SK-N-SH treated with all-trans-retinoic acid at 6 μM for 48 hours (cell line): ENCODE results near the gene ATP4B.

Source experiments
- ATAC-seq: fragments of 200-7000 bp; cut with Tn5 transposase; 3 replicates; pipeline ENCODE4 v1.9.1; 2020; ENCODE audit warnings: mild to moderate bottlenecking, moderate library complexity
- ARNTL ChIP-seq: fragments of 450-650 bp; formaldehyde crosslinking; IDR thresholded peaks from 2 replicates; pipeline ENCODE4 v1.5.0; 2020; ENCODE audit warnings: low read depth, mild to moderate bottlenecking, moderate library complexity, borderline replicate concordance
- BACH2 ChIP-seq: fragments of 250-450 bp; sonication (Bioruptor Pico); IDR thresholded peaks from 2 replicates; pipeline ENCODE4 v1.9.0; 2021; ENCODE audit warnings: mild to moderate bottlenecking, borderline replicate concordance
- CSDC2 ChIP-seq: fragments of 250-450 bp; sonication (Bioruptor Pico); IDR thresholded peaks from 2 replicates; pipeline ENCODE4 v1.5.0; 2020; ENCODE audit warnings: mild to moderate bottlenecking, moderate library complexity
- ESRRG ChIP-seq: fragments of 250-450 bp; sonication (Bioruptor Pico); IDR thresholded peaks from 2 replicates; pipeline ENCODE4 v1.6.1; 2021; ENCODE audit warnings: mild to moderate bottlenecking
- GLIS3 ChIP-seq: fragments of 250-450 bp; sonication (Bioruptor Pico); IDR thresholded peaks from 2 replicates; pipeline ENCODE4 v1.5.0; 2020; ENCODE audit warnings: mild to moderate bottlenecking, moderate library complexity
- ISL1 ChIP-seq: fragments of 250-450 bp; sonication (Bioruptor Pico); IDR thresholded peaks from 2 replicates; pipeline ENCODE4 v2.1.2; 2022; ENCODE audit warnings: mild to moderate bottlenecking, moderate library complexity
- OSR1 ChIP-seq: fragments of 250-450 bp; sonication (Bioruptor Pico); IDR thresholded peaks from 2 replicates; pipeline ENCODE4 v1.8.0; 2022; ENCODE audit warnings: moderate library complexity, mild to moderate bottlenecking, inconsistent platforms
- PPARA ChIP-seq: fragments of 250-450 bp; sonication (Bioruptor Pico); IDR thresholded peaks from 2 replicates; pipeline ENCODE4 v1.5.0; 2020; ENCODE audit warnings: mild to moderate bottlenecking, borderline replicate concordance
- RARB ChIP-seq: fragments of 250-450 bp; sonication (Bioruptor Pico); IDR thresholded peaks from 2 replicates; pipeline ENCODE4 v1.8.0; 2021; ENCODE audit warnings: mild to moderate bottlenecking, moderate library complexity
- SNAI2 ChIP-seq: fragments of 250-450 bp; sonication (Bioruptor Pico); IDR thresholded peaks from 2 replicates; pipeline ENCODE4 v1.5.0; 2020; ENCODE audit warnings: mild to moderate bottlenecking, moderate library complexity
- TCF4 ChIP-seq: fragments of 250-450 bp; sonication (Bioruptor Pico); IDR thresholded peaks from 2 replicates; pipeline ENCODE4 v1.8.0; 2021; ENCODE audit warnings: mild to moderate bottlenecking, moderate library complexity, borderline replicate concordance
- TOX ChIP-seq: fragments of 250-450 bp; sonication (Bioruptor Pico); IDR thresholded peaks from 2 replicates; pipeline ENCODE4 v1.8.0; 2021; ENCODE audit warnings: mild to moderate bottlenecking, moderate library complexity, borderline replicate concordance
- ZFP3 ChIP-seq: fragments of 250-450 bp; sonication (Bioruptor Pico); IDR thresholded peaks from 2 replicates; pipeline ENCODE4 v1.5.0; 2020; ENCODE audit warnings: mild to moderate bottlenecking, moderate library complexity
- ZFP30 ChIP-seq: fragments of 450-650 bp; formaldehyde crosslinking; IDR thresholded peaks from 2 replicates; pipeline ENCODE4 v1.5.0; 2022; ENCODE audit warnings: mild to moderate bottlenecking, moderate library complexity
- ZNF565 ChIP-seq: fragments of 450-650 bp; formaldehyde crosslinking; conservative IDR thresholded peaks from 2 replicates; pipeline ENCODE4 v1.5.0; 2020; ENCODE audit warnings: low read depth, mild to moderate bottlenecking, moderate library complexity
- ZNF70 ChIP-seq: fragments of 450-650 bp; formaldehyde crosslinking; IDR thresholded peaks from 2 replicates; pipeline ENCODE4 v1.5.0; 2020; ENCODE audit warnings: mild to moderate bottlenecking, moderate library complexity
- ZNF8 ChIP-seq: fragments of 450-650 bp; formaldehyde crosslinking; IDR thresholded peaks from 2 replicates; pipeline ENCODE4 v1.5.0; 2020; ENCODE audit warnings: mild to moderate bottlenecking, moderate library complexity
- TF ChIP-seq, protein P1 (sequence below): fragments of 250-450 bp; sonication (Bioruptor Pico); IDR thresholded peaks from 2 replicates; pipeline ENCODE4 v1.5.0; 2020; ENCODE audit warnings: mild to moderate bottlenecking, moderate library complexity
- TF ChIP-seq, protein P2 (sequence below): fragments of 250-450 bp; sonication (Bioruptor Pico); IDR thresholded peaks from 2 replicates; pipeline ENCODE4 v1.5.1; 2020; ENCODE audit warnings: low read depth, mild to moderate bottlenecking, moderate library complexity
- TF ChIP-seq, protein P3 (sequence below): fragments of 250-450 bp; sonication (Bioruptor Pico); IDR thresholded peaks from 2 replicates; pipeline ENCODE4 v1.5.1; 2021; ENCODE audit warnings: mild to moderate bottlenecking, moderate library complexity
- TF ChIP-seq, protein P4 (sequence below): fragments of 250-450 bp; sonication (Bioruptor Pico); IDR thresholded peaks from 2 replicates; pipeline ENCODE4 v1.8.0; 2020; ENCODE audit warnings: mild to moderate bottlenecking, moderate library complexity, borderline replicate concordance

The ATP4B gene

DNA sequence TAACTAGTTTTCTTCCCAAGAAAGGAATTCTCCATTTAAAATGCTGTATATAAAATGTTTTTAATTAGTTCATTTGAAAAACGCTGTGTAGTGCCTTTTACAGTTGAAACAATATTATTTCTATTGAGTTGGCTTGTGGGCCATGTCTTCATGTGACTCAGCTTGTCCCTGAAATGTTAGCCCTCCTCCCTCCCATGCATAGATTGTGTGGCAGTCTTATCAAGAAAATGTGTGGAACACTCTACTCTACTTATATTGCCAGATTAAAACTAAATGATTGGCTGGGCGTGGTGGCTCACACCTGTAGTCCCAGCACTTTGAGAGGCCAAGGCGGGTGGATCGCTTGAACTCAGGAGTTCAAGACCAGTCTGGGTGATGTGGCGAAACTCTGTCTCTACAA is 40.0 kb downstream of the ATP4B start:
- TF ChIP-seq BACH2 (CRISPR knock-in tag) (no peak), ZFP3 (no peak), ZFP30 (CRISPR knock-in tag) (no peak), RARB (no peak), ISL1 (CRISPR knock-in tag) (no peak), GLIS3 (CRISPR knock-in tag) (no peak), ESRRG (no peak), ZNF70 (CRISPR knock-in tag) (no peak), ZNF565 (CRISPR knock-in tag) (no peak)
- TF ChIP-seq, protein P1, sequence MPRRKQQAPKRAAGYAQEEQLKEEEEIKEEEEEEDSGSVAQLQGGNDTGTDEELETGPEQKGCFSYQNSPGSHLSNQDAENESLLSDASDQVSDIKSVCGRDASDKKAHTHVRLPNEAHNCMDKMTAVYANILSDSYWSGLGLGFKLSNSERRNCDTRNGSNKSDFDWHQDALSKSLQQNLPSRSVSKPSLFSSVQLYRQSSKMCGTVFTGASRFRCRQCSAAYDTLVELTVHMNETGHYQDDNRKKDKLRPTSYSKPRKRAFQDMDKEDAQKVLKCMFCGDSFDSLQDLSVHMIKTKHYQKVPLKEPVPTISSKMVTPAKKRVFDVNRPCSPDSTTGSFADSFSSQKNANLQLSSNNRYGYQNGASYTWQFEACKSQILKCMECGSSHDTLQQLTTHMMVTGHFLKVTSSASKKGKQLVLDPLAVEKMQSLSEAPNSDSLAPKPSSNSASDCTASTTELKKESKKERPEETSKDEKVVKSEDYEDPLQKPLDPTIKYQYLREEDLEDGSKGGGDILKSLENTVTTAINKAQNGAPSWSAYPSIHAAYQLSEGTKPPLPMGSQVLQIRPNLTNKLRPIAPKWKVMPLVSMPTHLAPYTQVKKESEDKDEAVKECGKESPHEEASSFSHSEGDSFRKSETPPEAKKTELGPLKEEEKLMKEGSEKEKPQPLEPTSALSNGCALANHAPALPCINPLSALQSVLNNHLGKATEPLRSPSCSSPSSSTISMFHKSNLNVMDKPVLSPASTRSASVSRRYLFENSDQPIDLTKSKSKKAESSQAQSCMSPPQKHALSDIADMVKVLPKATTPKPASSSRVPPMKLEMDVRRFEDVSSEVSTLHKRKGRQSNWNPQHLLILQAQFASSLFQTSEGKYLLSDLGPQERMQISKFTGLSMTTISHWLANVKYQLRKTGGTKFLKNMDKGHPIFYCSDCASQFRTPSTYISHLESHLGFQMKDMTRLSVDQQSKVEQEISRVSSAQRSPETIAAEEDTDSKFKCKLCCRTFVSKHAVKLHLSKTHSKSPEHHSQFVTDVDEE (CRISPR knock-in tag), result no peak
- TF ChIP-seq, protein P2, sequence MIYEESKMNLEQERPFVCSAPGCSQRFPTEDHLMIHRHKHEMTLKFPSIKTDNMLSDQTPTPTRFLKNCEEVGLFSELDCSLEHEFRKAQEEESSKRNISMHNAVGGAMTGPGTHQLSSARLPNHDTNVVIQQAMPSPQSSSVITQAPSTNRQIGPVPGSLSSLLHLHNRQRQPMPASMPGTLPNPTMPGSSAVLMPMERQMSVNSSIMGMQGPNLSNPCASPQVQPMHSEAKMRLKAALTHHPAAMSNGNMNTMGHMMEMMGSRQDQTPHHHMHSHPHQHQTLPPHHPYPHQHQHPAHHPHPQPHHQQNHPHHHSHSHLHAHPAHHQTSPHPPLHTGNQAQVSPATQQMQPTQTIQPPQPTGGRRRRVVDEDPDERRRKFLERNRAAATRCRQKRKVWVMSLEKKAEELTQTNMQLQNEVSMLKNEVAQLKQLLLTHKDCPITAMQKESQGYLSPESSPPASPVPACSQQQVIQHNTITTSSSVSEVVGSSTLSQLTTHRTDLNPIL (CRISPR knock-in tag), result no peak
- TF ChIP-seq, protein P3, sequence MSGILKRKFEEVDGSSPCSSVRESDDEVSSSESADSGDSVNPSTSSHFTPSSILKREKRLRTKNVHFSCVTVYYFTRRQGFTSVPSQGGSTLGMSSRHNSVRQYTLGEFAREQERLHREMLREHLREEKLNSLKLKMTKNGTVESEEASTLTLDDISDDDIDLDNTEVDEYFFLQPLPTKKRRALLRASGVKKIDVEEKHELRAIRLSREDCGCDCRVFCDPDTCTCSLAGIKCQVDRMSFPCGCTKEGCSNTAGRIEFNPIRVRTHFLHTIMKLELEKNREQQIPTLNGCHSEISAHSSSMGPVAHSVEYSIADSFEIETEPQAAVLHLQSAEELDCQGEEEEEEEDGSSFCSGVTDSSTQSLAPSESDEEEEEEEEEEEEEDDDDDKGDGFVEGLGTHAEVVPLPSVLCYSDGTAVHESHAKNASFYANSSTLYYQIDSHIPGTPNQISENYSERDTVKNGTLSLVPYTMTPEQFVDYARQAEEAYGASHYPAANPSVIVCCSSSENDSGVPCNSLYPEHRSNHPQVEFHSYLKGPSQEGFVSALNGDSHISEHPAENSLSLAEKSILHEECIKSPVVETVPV (CRISPR knock-in tag), result no peak
- ATAC-seq, result no peak

DNA sequence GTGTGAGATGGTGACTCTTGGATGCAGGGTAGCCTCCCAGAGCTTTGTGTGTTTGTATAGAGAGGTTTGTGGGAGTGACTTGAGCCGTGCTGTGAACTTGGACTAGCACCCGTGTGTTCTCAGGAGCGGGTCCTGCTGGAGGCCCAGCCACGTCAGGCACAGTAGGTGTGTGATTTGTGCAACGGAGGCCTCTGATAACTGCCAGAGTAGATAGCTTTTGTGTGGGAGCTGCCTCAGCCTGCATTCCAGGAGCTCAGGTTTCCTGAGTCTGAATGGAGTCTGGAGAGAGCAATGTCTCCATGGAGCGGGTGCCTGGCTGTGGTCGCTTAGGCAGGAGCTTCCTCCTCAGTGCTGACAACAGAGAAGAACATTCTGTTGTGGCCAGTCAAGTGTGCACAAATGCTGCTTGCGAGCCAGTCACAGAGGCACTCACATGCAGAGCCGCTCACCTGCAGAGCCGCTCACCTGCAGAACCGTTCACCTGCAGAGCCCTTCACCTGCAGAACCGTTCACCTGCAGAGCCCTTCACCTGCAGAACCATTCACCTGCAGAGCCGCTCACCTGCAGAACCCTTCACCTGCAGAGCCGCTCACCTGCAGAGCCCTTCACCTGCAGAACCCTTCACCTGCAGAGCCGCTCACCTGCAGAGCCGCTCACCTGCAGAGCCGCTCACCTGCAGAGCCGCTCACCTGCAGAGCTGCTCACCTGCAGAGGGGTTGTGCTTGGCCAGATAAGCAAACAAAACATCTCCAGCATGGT is 40.8 kb downstream of the ATP4B start:
- peak; percentile 82 for ATAC-seq
- no peak for TF ChIP-seq PPARA (CRISPR knock-in tag)
- no peak for TF ChIP-seq ZNF8 (CRISPR knock-in tag)
- TF ChIP-seq ZNF565 (CRISPR knock-in tag), result no peak
- TF ChIP-seq ARNTL (CRISPR knock-in tag), result no peak
- TF ChIP-seq, protein P2 (CRISPR knock-in tag), result no peak
- TF ChIP-seq CSDC2 (CRISPR knock-in tag), result no peak
- no peak for TF ChIP-seq SNAI2 (CRISPR knock-in tag)
- TF ChIP-seq TOX (CRISPR knock-in tag), result no peak
- no peak for TF ChIP-seq ISL1 (CRISPR knock-in tag)
- TF ChIP-seq BACH2 (CRISPR knock-in tag), result no peak
- TF ChIP-seq ZFP30 (CRISPR knock-in tag), result no peak
- TF ChIP-seq GLIS3 (CRISPR knock-in tag), result no peak
- no peak for TF ChIP-seq TCF4 (CRISPR knock-in tag)
- TF ChIP-seq OSR1 (CRISPR knock-in tag), result no peak
- no peak for TF ChIP-seq ZNF70 (CRISPR knock-in tag)
- TF ChIP-seq, protein P4, sequence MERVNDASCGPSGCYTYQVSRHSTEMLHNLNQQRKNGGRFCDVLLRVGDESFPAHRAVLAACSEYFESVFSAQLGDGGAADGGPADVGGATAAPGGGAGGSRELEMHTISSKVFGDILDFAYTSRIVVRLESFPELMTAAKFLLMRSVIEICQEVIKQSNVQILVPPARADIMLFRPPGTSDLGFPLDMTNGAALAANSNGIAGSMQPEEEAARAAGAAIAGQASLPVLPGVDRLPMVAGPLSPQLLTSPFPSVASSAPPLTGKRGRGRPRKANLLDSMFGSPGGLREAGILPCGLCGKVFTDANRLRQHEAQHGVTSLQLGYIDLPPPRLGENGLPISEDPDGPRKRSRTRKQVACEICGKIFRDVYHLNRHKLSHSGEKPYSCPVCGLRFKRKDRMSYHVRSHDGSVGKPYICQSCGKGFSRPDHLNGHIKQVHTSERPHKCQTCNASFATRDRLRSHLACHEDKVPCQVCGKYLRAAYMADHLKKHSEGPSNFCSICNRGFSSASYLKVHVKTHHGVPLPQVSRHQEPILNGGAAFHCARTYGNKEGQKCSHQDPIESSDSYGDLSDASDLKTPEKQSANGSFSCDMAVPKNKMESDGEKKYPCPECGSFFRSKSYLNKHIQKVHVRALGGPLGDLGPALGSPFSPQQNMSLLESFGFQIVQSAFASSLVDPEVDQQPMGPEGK, result no peak
- TF ChIP-seq, protein P3 (CRISPR knock-in tag), result no peak
- TF ChIP-seq ZFP3, result no peak
- TF ChIP-seq, protein P1 (CRISPR knock-in tag), result no peak
- TF ChIP-seq ESRRG, result no peak
